Neuronal stem cell (in vitro differentiated cells): ENCODE data around the gene GAPDHS.

ENCODE experiments used
- DNase-seq: peaks from one replicate; pipeline ENCODE4 v3.0.0-alpha.2; 2013; ENCODE audit warnings: low spot score
- H2AFZ ChIP-seq: one replicate; pipeline ENCODE4 v1.6.1; 2013; ENCODE audit warnings: mild to moderate bottlenecking, low read length, inconsistent platforms
- H2AK5ac ChIP-seq: 2 replicates; pipeline ENCODE4 v1.6.1; 2013; ENCODE audit warnings: low read depth, mild to moderate bottlenecking, inconsistent platforms, low read length, moderate library complexity, mixed read lengths
- H2BK120ac ChIP-seq: 2 replicates; pipeline ENCODE4 v1.6.1; 2013; ENCODE audit warnings: low read depth, mild to moderate bottlenecking, inconsistent platforms, low read length, moderate library complexity, mixed read lengths
- H2BK12ac ChIP-seq: one replicate; pipeline ENCODE4 v1.6.1; 2013; ENCODE audit warnings: low read length, inconsistent platforms
- H2BK15ac ChIP-seq: 2 replicates; pipeline ENCODE4 v1.6.1; 2013; ENCODE audit warnings: mild to moderate bottlenecking, low read length, inconsistent platforms, mixed read lengths
- H2BK5ac ChIP-seq: one replicate; pipeline ENCODE4 v1.6.1; 2013; ENCODE audit warnings: inconsistent platforms, mild to moderate bottlenecking, low read length, moderate library complexity
- H3K14ac ChIP-seq: one replicate; pipeline ENCODE4 v1.6.1; 2013; ENCODE audit warnings: low read length, inconsistent platforms
- H3K18ac ChIP-seq: 2 replicates; pipeline ENCODE4 v1.6.1; 2013; ENCODE audit warnings: low read length, inconsistent platforms
- H3K23ac ChIP-seq: 2 replicates; pipeline ENCODE4 v1.6.1; 2013; ENCODE audit warnings: low read depth, mild to moderate bottlenecking, mixed read lengths, low read length, inconsistent platforms; ENCODE audit not compliant: poor library complexity
- H3K27ac ChIP-seq: replicated peaks from 3 replicates; pipeline ENCODE4 v1.5.1; 2013; ENCODE audit warnings: low read length, inconsistent platforms
- H3K27me3 ChIP-seq, 3 experiments: 2 replicates each; pipeline ENCODE4 v1.6.1; 2013; ENCODE audit warnings: low read length in 3 of 3, mild to moderate bottlenecking in 2 of 3, inconsistent platforms in 1 of 3, low read depth in 1 of 3, mixed read lengths in 1 of 3, moderate library complexity in 1 of 3; ENCODE audit not compliant: control insufficient read depth in 3 of 3, insufficient read depth in 3 of 3
- H3K36me3 ChIP-seq, 2 donors: replicated peaks in 1 of 2; 2 replicates each; pipeline ENCODE4 v1.6.1; 2013; ENCODE audit warnings: low read length in 2 of 2; ENCODE audit not compliant: control insufficient read depth in 2 of 2, insufficient read depth in 2 of 2
- H3K4ac ChIP-seq: 2 replicates; pipeline ENCODE4 v1.6.1; 2013; ENCODE audit warnings: inconsistent platforms, mild to moderate bottlenecking, low read length, moderate library complexity
- H3K4me1 ChIP-seq, 2 donors: 1 replicate in 1 of 2; 2 replicates in 1 of 2; pipeline ENCODE4 v1.6.1; 2013; ENCODE audit warnings: low read length in 2 of 2, low read depth in 1 of 2; ENCODE audit not compliant: control insufficient read depth in 2 of 2, insufficient read depth in 1 of 2
- H3K4me2 ChIP-seq: one replicate; pipeline ENCODE4 v1.6.1; 2013; ENCODE audit warnings: mild to moderate bottlenecking, low read length, inconsistent platforms; ENCODE audit not compliant: insufficient read depth, poor library complexity, severe bottlenecking
- H3K4me3 ChIP-seq, 2 donors: 2 replicates each; pipeline ENCODE4 v1.5.1; 2013; ENCODE audit warnings: low read length in 2 of 2, mild to moderate bottlenecking in 2 of 2, inconsistent platforms in 1 of 2, moderate library complexity in 1 of 2
- H3K79me1 ChIP-seq: one replicate; pipeline ENCODE4 v1.6.1; 2013; ENCODE audit warnings: low read depth, mild to moderate bottlenecking, inconsistent platforms, low read length, moderate library complexity
- H3K9ac ChIP-seq: one replicate; pipeline ENCODE4 v1.6.1; 2013; ENCODE audit warnings: mild to moderate bottlenecking, low read depth, low read length, inconsistent platforms; ENCODE audit not compliant: poor library complexity
- H3K9me3 ChIP-seq, 2 donors: replicated peaks in 1 of 2; 2 replicates each; pipeline versions ENCODE3 to v1.6.1; 2013; ENCODE audit warnings: low read length in 2 of 2, mild to moderate bottlenecking in 2 of 2, inconsistent platforms in 1 of 2, low read depth in 1 of 2, mixed read lengths in 1 of 2, moderate library complexity in 1 of 2; ENCODE audit not compliant: control insufficient read depth in 2 of 2, insufficient read depth in 1 of 2
- H4K8ac ChIP-seq: one replicate; pipeline ENCODE4 v1.6.1; 2013; ENCODE audit warnings: low read depth, mild to moderate bottlenecking, inconsistent platforms, low read length, moderate library complexity
- H4K91ac ChIP-seq: one replicate; pipeline ENCODE4 v1.6.1; 2013; ENCODE audit warnings: low read length, low read depth, mild to moderate bottlenecking, inconsistent platforms; ENCODE audit not compliant: poor library complexity
- WGBS, 2 donors: extraction: QIAGEN DNeasy Blood & Tissue Kit; methylation state at CpG; one replicate each; pipeline ENCODE4 v1.1.7; 2013; ENCODE audit warnings: missing lambda C conversion rate in 2 of 2, mixed read lengths in 1 of 2; ENCODE audit not compliant: insufficient read length in 2 of 2, insufficient replicate concordance in 1 of 2; ENCODE audit errors: extremely low coverage in 2 of 2; 5-methylcytosine and 5-hydroxymethylcytosine counted together

GAPDHS gene

DNA sequence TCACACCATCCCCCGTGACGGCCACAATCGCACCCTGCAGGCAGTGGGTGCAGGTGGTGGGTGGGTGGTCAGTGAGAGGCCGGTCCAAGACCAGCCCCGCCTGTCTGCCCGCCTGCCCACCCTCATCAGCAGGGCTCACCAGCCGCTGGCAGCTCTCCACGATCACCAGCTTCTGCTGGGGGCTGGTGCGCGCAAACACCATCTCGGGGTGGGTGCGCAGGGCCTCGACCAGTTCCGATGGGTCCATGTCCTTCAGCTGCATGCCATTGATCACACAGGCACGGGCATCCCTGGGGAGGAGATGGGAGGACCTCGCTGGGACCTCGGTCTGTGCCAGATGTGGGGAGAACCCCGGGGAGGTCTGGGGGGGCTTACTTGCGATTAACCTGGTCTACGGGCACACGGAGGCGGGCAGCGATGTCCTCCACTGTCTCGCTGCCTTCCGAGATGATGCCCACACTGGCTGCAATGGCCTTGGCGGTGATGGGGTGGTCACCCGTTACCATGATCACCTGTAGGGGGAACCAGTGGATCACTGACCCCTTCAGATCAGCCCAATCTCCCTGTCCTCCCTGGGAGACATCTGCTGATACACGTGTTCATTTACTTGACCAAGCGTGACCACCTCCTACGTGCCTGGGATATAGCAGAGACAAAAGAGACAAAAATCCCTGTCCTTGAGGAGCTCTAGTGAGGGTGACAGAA, 22.2 kb downstream of the GAPDHS start:
- Histone ChIP-seq H3K4me1 (peaks cover 0 to 3% of the 10 kb centered on the region in 2 donors), H3K27me3 (peaks cover 2 to 53% (median 28%) of the 10 kb centered on the region in 3 experiments)

GRCh38 chr19:35556025-35556590, 22.9 kb downstream of the GAPDHS start:
- no peak overlapping the region for H3K9ac ChIP-seq
- no peak overlapping the region for H2AFZ ChIP-seq
- no peak overlapping the region for H4K8ac ChIP-seq
- DNase-seq = no peak
- no peaks in the 10 kb centered on the region for H3K79me1 ChIP-seq
- no peak overlapping the region for H2BK5ac ChIP-seq
- no peaks in the 10 kb centered on the region for H3K36me3 ChIP-seq
- H3K9me3 ChIP-seq = peaks cover 0 to 4% of the 10 kb centered on the region in 2 donors
- WGBS, 2 donors = 100% methylated on average over 2 of the region's 9 CpGs; no CpG with 5 or more reads in 1 of the 2 donors
- no peak overlapping the region for H4K91ac ChIP-seq
- peaks cover 2 to 60% (median 30%) of the 10 kb centered on the region in 3 experiments for H3K27me3 ChIP-seq
- no peak overlapping the region for H3K4me2 ChIP-seq
- no peak overlapping the region for H2BK12ac ChIP-seq
- no peak overlapping the region for H2BK120ac ChIP-seq
- H2AK5ac ChIP-seq = peak overlapping the region; percentile 9
- no peak overlapping the region for H3K4me3 ChIP-seq
- no peak overlapping the region for H3K27ac ChIP-seq
- H3K4me1 ChIP-seq = peaks cover 0 to 3% of the 10 kb centered on the region in 2 donors
- H2BK15ac ChIP-seq = no peak overlapping the region
- no peak overlapping the region for H3K4ac ChIP-seq
- H3K14ac ChIP-seq = no peak overlapping the region
- H3K23ac ChIP-seq = no peak overlapping the region
- no peak overlapping the region for H3K18ac ChIP-seq

More for the DNA sequence above, 22.2 kb downstream of the GAPDHS start:
- no peak overlapping the region for H2BK12ac ChIP-seq
- no peak overlapping the region for H4K8ac ChIP-seq
- H3K27ac ChIP-seq = no peak overlapping the region
- peak overlapping the region in 1 of 2 donors; percentile 38 for H3K4me3 ChIP-seq
- H3K9me3 ChIP-seq = peaks cover 0 to 4% of the 10 kb centered on the region in 2 donors
- H2AFZ ChIP-seq = no peak overlapping the region
- peak; percentile 21 for DNase-seq
- no CpG with 5 or more reads among the region's 30 CpGs for WGBS, 2 donors
- H3K23ac ChIP-seq = peak overlapping the region; percentile 81
- peaks cover 0 to 3% of the 10 kb centered on the region in 2 donors for H3K36me3 ChIP-seq
- H2BK120ac ChIP-seq = no peak overlapping the region
- H4K91ac ChIP-seq = no peak overlapping the region
- H3K14ac ChIP-seq = peak overlapping the region; percentile 58
- H3K4me2 ChIP-seq = no peak overlapping the region
- peak overlapping the region; percentile 64 for H3K9ac ChIP-seq
- no peaks in the 10 kb centered on the region for H3K79me1 ChIP-seq
- H2BK15ac ChIP-seq = peak overlapping the region; percentile 1
- H3K4ac ChIP-seq = no peak overlapping the region
- no peak overlapping the region for H2BK5ac ChIP-seq
- no peak overlapping the region for H3K18ac ChIP-seq
- H2AK5ac ChIP-seq = peak overlapping the region; percentile 4

DNA sequence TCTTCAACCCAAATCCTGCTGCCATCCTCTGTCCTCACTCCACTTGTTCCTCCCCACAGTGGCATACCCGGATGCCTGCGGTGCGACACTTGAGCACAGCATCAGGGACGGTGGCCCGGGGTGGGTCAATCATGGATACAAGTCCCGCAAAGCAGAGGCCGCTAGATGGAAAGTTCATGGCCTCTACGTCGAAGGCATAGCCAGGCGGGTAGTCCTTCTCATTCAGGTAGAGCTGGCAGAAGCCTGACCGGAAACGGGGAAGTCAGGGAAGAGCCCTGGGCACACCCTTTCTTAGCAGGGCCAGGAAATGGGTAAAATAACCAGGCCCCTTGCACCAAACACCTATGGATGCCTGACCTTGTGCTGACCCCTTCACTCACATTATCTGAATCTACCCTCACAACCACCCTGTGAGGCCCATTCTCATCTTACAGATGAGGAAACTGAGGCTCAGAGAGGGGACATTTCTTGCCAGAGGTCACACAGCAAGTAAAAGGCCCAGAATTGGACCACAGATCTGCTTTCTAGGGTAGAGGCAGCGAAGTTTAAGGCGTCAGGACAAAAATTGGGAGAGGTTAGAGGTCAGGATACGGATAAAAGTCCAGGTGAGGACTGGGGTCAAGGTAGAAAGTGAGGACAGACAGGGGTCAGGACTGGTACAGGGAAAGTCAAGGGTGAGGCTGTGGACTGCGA, 23.7 kb downstream of the GAPDHS start:
- peak overlapping the region; percentile 90 for H3K9ac ChIP-seq
- H3K4me2 ChIP-seq = no peak overlapping the region
- peaks cover 0 to 3% of the 10 kb centered on the region in 2 donors for H3K4me1 ChIP-seq
- H3K79me1 ChIP-seq = no peaks in the 10 kb centered on the region
- no peak overlapping the region for H2AK5ac ChIP-seq
- H2BK15ac ChIP-seq = peak overlapping the region; percentile 70
- H2BK5ac ChIP-seq = peak overlapping the region; percentile 11
- H3K36me3 ChIP-seq = no peaks in the 10 kb centered on the region
- DNase-seq = no peak
- H3K4ac ChIP-seq = no peak overlapping the region
- peak overlapping the region; percentile 74 for H4K8ac ChIP-seq
- H2BK120ac ChIP-seq = no peak overlapping the region
- peak overlapping the region; percentile 88 for H3K18ac ChIP-seq
- peak overlapping the region; percentile 93 for H2AFZ ChIP-seq
- H3K9me3 ChIP-seq = peaks cover 0 to 4% of the 10 kb centered on the region in 2 donors
- H3K14ac ChIP-seq = peak overlapping the region; percentile 60
- no peak overlapping the region for H4K91ac ChIP-seq
- peak overlapping the region; percentile 92 for H3K23ac ChIP-seq
- no peak overlapping the region for H3K27ac ChIP-seq
- H2BK12ac ChIP-seq = peak overlapping the region; percentile 86
- H3K27me3 ChIP-seq = peaks cover 2 to 66% (median 32%) of the 10 kb centered on the region in 3 experiments
- peak overlapping the region in 1 of 2 donors; percentile 3 for H3K4me3 ChIP-seq
- WGBS, 2 donors = no CpG with 5 or more reads among the region's 16 CpGs
